Fibroblast of the conjunctiva (primary cell): ENCODE measurements around the gene SRBD1.

Source experiments
- DNase-seq: peaks from one replicate; pipeline ENCODE4 v3.0.0-alpha.2; 2010; ENCODE audit warnings: low read depth

SRBD1 gene

GRCh38 chr2:45636008-45636407 lies 24.9 kb upstream of the SRBD1 start:
- no peak for DNase-seq

DNA sequence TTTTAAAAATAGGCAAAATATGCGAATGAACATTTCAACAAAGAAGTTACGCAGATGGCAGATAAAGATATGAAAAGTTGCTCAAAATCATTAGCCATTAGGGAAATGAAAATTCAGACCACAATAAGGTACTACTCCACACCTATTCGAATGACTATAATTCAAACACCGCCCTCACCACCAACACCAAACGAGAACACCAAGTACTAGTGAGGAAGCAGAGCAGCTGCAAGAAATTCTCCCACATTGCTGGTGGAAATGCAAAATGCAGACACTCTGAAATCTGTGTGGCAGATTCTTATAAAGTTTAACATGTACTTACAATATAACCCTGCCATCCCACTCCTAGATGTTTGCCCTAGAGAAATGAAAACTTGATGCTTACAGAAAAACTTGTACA lies 23.2 kb upstream of the SRBD1 start:
- DNase-seq: no peak

- DNase-seq: no peak
Observed at GRCh38 chr2:45631955-45632354, 20.9 kb upstream of the SRBD1 start.

DNA sequence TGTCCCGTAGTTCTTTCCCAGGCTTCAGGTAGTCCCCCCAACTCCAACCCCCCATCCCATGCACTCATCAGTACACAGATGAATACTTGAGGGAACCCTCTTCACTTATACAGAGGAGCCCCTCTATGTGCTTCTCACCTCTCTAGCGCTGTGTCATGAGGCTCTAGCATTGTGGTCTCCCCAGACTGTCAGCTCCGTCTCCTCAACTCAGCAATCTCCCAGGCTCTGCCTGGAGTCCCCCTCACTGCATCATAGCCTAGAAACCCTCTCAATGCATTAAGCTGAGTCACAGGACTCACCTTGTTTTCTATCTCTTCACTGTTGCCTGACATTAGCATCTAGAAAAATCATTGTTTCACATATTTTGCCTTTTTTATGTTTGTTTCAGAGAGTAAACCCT lies 20.3 kb upstream of the SRBD1 start:
- DNase-seq: no peak

- no peak for DNase-seq
Observed at GRCh38 chr2:45629971-45630370, 18.9 kb upstream of the SRBD1 start.

GRCh38 chr2:45627911-45628310 lies 16.8 kb upstream of the SRBD1 start:
- no peak for DNase-seq

GRCh38 chr2:45626387-45627221 lies 15.5 kb upstream of the SRBD1 start:
- no peak for DNase-seq

GRCh38 chr2:45625824-45626223 lies 14.8 kb upstream of the SRBD1 start:
- no peak for DNase-seq

- DNase-seq: no peak
Observed at GRCh38 chr2:45623098-45623497, 12.0 kb upstream of the SRBD1 start.

- DNase-seq: no peak
Observed at GRCh38 chr2:45622336-45623075, 11.4 kb upstream of the SRBD1 start.

- no peak for DNase-seq
Observed at GRCh38 chr2:45617496-45617895, 6.4 kb upstream of the SRBD1 start.

DNA sequence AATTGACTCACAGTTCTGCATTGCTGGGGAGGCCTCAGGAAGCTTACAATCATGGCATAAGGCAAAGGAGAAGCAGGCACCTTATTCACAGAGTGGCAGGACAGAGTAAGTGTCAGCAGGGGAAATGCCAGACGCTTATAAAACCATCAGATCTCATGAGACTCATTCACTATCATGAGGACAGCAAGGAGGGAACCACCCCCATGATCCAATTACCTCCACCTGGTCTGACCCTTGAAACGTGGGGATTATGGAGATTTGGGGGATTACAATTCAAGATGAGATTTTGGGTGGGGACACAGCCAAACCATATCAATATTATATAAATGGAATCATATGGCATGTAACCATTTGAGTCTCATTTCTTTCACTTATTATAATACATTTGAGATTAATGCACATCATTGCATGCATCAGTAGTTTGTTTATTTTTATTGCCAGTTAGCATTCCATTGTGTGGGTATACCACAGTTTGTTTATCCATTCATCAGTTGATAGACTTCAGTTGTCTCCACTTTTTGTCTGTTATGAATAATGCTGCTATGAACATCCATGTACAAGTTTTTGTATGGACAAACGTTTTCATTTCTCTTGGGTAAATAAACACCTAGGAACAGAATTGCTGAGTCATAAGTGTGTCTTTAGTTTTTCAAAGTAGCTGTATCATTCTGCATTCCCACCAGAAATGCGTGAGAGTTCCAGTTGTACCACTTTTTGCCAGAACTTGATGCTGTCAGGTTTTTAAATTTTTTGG lies 5.8 kb upstream of the SRBD1 start:
- no peak for DNase-seq

DNA sequence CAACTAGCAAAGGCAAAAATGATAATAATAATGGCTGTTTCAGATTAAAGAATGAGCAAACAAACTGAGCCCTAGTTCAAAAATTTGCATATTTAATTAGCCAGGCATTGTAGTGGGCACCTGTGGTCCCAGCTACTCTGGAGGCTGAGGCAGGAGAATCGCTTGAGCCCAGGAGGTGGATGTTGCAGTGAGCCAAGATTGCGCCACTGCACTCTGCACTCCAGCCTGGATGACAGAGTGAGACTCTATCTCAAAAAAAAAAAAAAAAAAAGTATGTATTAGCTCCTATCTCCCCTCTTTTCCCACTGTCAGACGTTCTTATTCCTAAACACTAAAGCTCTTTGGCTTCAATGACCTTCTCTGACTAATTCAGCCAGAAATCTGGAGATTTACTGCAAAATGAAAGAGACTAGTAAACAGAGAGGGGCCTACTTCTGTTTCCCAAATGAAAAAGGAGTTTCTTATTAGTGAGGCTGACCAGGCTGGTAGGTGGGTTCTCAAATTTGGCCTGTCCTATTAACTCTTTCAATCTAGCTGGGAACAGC lies 3.9 kb upstream of the SRBD1 start:
- DNase-seq: no peak

GRCh38 chr2:45614330-45614729 lies 3.3 kb upstream of the SRBD1 start:
- DNase-seq: no peak

DNA sequence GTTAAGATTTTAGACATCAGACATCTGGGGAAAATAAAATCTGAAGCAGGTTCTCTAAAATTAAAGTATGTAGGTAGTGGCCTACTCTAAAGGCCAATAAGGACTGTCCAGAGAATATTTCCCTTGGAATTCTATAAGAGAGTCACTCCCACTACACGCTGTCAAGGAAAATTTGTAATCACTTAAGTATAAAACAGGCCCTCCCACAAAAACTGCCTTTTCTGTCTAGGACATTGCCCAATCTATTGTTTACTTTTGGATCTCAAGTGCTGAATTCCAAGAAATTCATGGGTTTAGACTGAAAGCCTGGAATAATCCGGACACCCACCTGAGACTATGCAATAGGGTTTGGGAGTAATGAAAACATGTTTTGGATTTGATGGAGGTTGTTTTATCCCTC lies 1.7 kb upstream of the SRBD1 start:
- DNase-seq: no peak

GRCh38 chr2:45612285-45612684 lies 1.2 kb upstream of the SRBD1 start:
- DNase-seq: no peak

GRCh38 chr2:45610281-45611019 lies 617 bp downstream of the SRBD1 start:
- DNase-seq: peak; percentile 32

- no peak for DNase-seq
Observed at GRCh38 chr2:45607701-45608100, 3.4 kb downstream of the SRBD1 start.

- no peak for DNase-seq
Observed at GRCh38 chr2:45606796-45607195, 4.3 kb downstream of the SRBD1 start.

- no peak for DNase-seq
Observed at GRCh38 chr2:45605116-45605515, 6.0 kb downstream of the SRBD1 start.

GRCh38 chr2:45602624-45603023 lies 8.4 kb downstream of the SRBD1 start:
- DNase-seq: no peak

DNA sequence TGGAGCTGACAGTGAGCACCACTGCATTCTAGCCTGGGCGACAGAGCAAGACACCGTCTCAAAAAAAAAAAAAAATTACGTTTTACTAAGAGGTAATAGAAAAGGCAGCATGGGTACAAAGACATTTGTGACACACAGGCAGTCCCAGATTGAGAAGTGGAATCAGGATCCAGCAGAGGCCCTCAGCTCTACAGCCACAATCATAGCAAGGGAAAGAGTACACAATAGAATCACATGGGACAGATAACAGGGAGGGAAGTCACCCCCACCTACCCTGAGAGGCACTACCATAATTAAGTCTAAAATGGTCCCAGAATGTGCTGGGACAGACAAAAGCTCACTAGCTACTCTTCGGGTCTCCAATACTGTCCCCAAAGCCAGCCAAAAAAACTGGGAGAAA lies 12.5 kb downstream of the SRBD1 start:
- no peak for DNase-seq
